Measurements from ENCODE around the gene AJAP1.

The AJAP1 gene

GRCh38 chr1:4684136-4684535, 29.7 kb downstream of the AJAP1 start:
- no peak for DNase-seq

- DNase-seq: no peak
These were observed 30.6 kb downstream of the AJAP1 start for GRCh38 chr1:4684864-4685522.

GRCh38 chr1:4685523-4685865, 31.1 kb downstream of the AJAP1 start:
- no peak for DNase-seq

GRCh38 chr1:4687943-4688342, 33.5 kb downstream of the AJAP1 start:
- DNase-seq: no peak

- DNase-seq: no peak
These were observed 35.0 kb downstream of the AJAP1 start for GRCh38 chr1:4689271-4689935.

- no peak for DNase-seq
These were observed 35.7 kb downstream of the AJAP1 start for GRCh38 chr1:4689941-4690635.

- no peak for DNase-seq
These were observed 36.7 kb downstream of the AJAP1 start for GRCh38 chr1:4690951-4691675.

GRCh38 chr1:4691766-4692405, 37.5 kb downstream of the AJAP1 start:
- no peak for DNase-seq

- no peak for DNase-seq
These were observed 38.0 kb downstream of the AJAP1 start for GRCh38 chr1:4692437-4692836.

- no peak for DNase-seq
These were observed 38.9 kb downstream of the AJAP1 start for GRCh38 chr1:4693331-4693730.

- DNase-seq: no peak
These were observed 39.5 kb downstream of the AJAP1 start for GRCh38 chr1:4693891-4694290.

- no peak for DNase-seq
These were observed 40.1 kb downstream of the AJAP1 start for GRCh38 chr1:4694492-4694891.

GRCh38 chr1:4695241-4695640, 40.8 kb downstream of the AJAP1 start:
- DNase-seq: no peak

- no peak for DNase-seq
These were observed 41.8 kb downstream of the AJAP1 start for GRCh38 chr1:4696161-4696745.

- DNase-seq: no peak
These were observed 42.3 kb downstream of the AJAP1 start for GRCh38 chr1:4696753-4697152.

GRCh38 chr1:4697801-4698200, 43.4 kb downstream of the AJAP1 start:
- no peak for DNase-seq

- DNase-seq: no peak
These were observed 44.5 kb downstream of the AJAP1 start for GRCh38 chr1:4698911-4699310.

- no peak for DNase-seq
These were observed 45.2 kb downstream of the AJAP1 start for GRCh38 chr1:4699376-4700301.

GRCh38 chr1:4700801-4701200, 46.4 kb downstream of the AJAP1 start:
- DNase-seq: no peak

GRCh38 chr1:4701276-4701675, 46.9 kb downstream of the AJAP1 start:
- DNase-seq: no peak

- no peak for DNase-seq
These were observed 48.1 kb downstream of the AJAP1 start for GRCh38 chr1:4702464-4702863.

- no peak for DNase-seq
These were observed 48.5 kb downstream of the AJAP1 start for GRCh38 chr1:4702932-4703331.
